WTC11 (cell line): ENCODE results near the gene NUDT3. TPM values are rescaled to one million over a fixed set of nuclear protein-coding genes. Genes with fewer than 3 reads are reported as not detected.
A peak's percentile ranks its signal among the peaks of the same experiment; 100 is the strongest.

Experiments used
- ATAC-seq: fragments of 200-7000 bp; cut with Tn5 transposase; 2 replicates; pipeline ENCODE4 v1.10.0; 2021; ENCODE audit warnings: mild to moderate bottlenecking, moderate library complexity
- CTCF ChIA-PET: fragments of 300-600 bp; sonication (Branson Sonifier 250); formaldehyde crosslinking; loops from one replicate; lab custom pipeline; 2021; ENCODE audit warnings: antibody characterized with exemption; lab: Charles Lee
- POLR2A ChIA-PET: fragments of 350-600 bp; sonication (Branson Sonifier 250); formaldehyde crosslinking; loops from one replicate; lab custom pipeline; 2021; ENCODE audit warnings: antibody characterized with exemption; lab: Charles Lee
- DNase-seq: peaks from one replicate; pipeline ENCODE4 v3.0.0; 2021; ENCODE audit warnings: low spot score
- H3K27ac Mint-ChIP-seq: 2 replicates; pipeline ENCODE4 v1.8.0; 2021; ENCODE audit warnings: mixed read lengths
- H3K27me3 Mint-ChIP-seq: 2 replicates; pipeline ENCODE4 v1.8.0; 2021; ENCODE audit warnings: low read depth, mild to moderate bottlenecking, moderate library complexity, mixed read lengths
- H3K36me3 Mint-ChIP-seq: 2 replicates; pipeline ENCODE4 v1.8.0; 2021; ENCODE audit warnings: mixed read lengths
- H3K4me1 Mint-ChIP-seq: 2 replicates; pipeline ENCODE4 v1.8.0; 2022; ENCODE audit warnings: mixed read lengths
- H3K4me3 Mint-ChIP-seq: 2 replicates; pipeline ENCODE4 v1.8.0; 2021; ENCODE audit warnings: mild to moderate bottlenecking, moderate library complexity, mixed read lengths
- H3K9me3 Mint-ChIP-seq: 2 replicates; pipeline ENCODE4 v1.8.0; 2021; ENCODE audit warnings: mixed read lengths
- ATF1 ChIP-seq: sonication (generic); formaldehyde crosslinking; IDR thresholded peaks from 2 replicates; pipeline ENCODE4 v1.8.1; 2023; ENCODE audit warnings: mild to moderate bottlenecking, moderate library complexity, missing genetic modification reagents
- E2F1 ChIP-seq: sonication (generic); formaldehyde crosslinking; IDR thresholded peaks from 2 replicates; pipeline ENCODE4 v1.8.0; 2022; ENCODE audit warnings: mild to moderate bottlenecking, missing genetic modification reagents
- ETV6 ChIP-seq: sonication (generic); formaldehyde crosslinking; IDR thresholded peaks from 2 replicates; pipeline ENCODE4 v1.8.1; 2022; ENCODE audit warnings: mild to moderate bottlenecking, missing genetic modification reagents
- GABPB1 ChIP-seq: sonication (generic); formaldehyde crosslinking; IDR thresholded peaks from 2 replicates; pipeline ENCODE4 v1.8.1; 2023; ENCODE audit warnings: mild to moderate bottlenecking, missing genetic modification reagents
- GRHL2 ChIP-seq: fragments of 250-450 bp; sonication (Bioruptor Pico); IDR thresholded peaks from 2 replicates; pipeline ENCODE4 v1.8.0; 2022; ENCODE audit warnings: mild to moderate bottlenecking, moderate library complexity; ENCODE audit not compliant: insufficient replicate concordance, severe bottlenecking
- JUN ChIP-seq: sonication (generic); formaldehyde crosslinking; IDR thresholded peaks from 2 replicates; pipeline ENCODE4 v1.8.0; 2023; ENCODE audit warnings: mild to moderate bottlenecking, missing genetic modification reagents
- RELA ChIP-seq: sonication (generic); formaldehyde crosslinking; IDR thresholded peaks from 2 replicates; pipeline ENCODE4 v1.8.1; 2022; ENCODE audit warnings: missing genetic modification reagents, mild to moderate bottlenecking, borderline replicate concordance
- RORB ChIP-seq: fragments of 250-450 bp; sonication (Bioruptor Pico); IDR thresholded peaks from 2 replicates; pipeline ENCODE4 v1.9.0; 2021; ENCODE audit warnings: mild to moderate bottlenecking
- ZNF396 ChIP-seq: fragments of 250-450 bp; sonication (Bioruptor Pico); IDR thresholded peaks from 2 replicates; pipeline ENCODE4 v1.8.0; 2021; ENCODE audit warnings: mild to moderate bottlenecking, moderate library complexity, borderline replicate concordance
- total RNA-seq: library from RNA; stranded (reverse); gene quantifications from 3 replicates; pipeline ENCODE4 v1.2.3, GENCODE V29; 2021
- TF ChIP-seq, protein P1 (sequence below): sonication (generic); formaldehyde crosslinking; IDR thresholded peaks from 2 replicates; pipeline ENCODE4 v1.8.1; 2022; ENCODE audit warnings: missing genetic modification reagents, borderline replicate concordance
- TF ChIP-seq, protein P2 (sequence below): sonication (generic); formaldehyde crosslinking; IDR thresholded peaks from 2 replicates; pipeline ENCODE4 v1.8.1; 2023; ENCODE audit warnings: mild to moderate bottlenecking, missing genetic modification reagents, moderate library complexity
- TF ChIP-seq, protein P3 (sequence below): sonication (generic); formaldehyde crosslinking; IDR thresholded peaks from 2 replicates; pipeline ENCODE4 v1.8.1; 2023; ENCODE audit warnings: mild to moderate bottlenecking, missing genetic modification reagents
- TF ChIP-seq, protein P4 (sequence below): sonication (generic); formaldehyde crosslinking; IDR thresholded peaks from 2 replicates; pipeline ENCODE4 v1.8.1; 2023; ENCODE audit warnings: mild to moderate bottlenecking, moderate library complexity, missing genetic modification reagents
- TF ChIP-seq, protein P5 (sequence below): sonication (generic); formaldehyde crosslinking; conservative IDR thresholded peaks from 2 replicates; pipeline ENCODE4 v1.8.1; 2023; ENCODE audit warnings: mild to moderate bottlenecking, low read depth, missing genetic modification reagents, moderate library complexity
- TF ChIP-seq, protein P6 (sequence below): sonication (generic); formaldehyde crosslinking; IDR thresholded peaks from 2 replicates; pipeline ENCODE4 v1.8.0; 2022; ENCODE audit warnings: missing genetic modification reagents

NUDT3 gene
- total RNA-seq, 1 experiment from 2014 or later: 30.0 TPM

- TF ChIP-seq, protein P1, sequence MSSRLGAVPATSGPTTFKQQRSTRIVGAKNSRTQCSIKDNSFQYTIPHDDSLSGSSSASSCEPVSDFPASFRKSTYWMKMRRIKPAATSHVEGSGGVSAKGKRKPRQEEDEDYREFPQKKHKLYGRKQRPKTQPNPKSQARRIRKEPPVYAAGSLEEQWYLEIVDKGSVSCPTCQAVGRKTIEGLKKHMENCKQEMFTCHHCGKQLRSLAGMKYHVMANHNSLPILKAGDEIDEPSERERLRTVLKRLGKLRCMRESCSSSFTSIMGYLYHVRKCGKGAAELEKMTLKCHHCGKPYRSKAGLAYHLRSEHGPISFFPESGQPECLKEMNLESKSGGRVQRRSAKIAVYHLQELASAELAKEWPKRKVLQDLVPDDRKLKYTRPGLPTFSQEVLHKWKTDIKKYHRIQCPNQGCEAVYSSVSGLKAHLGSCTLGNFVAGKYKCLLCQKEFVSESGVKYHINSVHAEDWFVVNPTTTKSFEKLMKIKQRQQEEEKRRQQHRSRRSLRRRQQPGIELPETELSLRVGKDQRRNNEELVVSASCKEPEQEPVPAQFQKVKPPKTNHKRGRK (CRISPR knock-in tag): no peak
- TF ChIP-seq ZNF396 (no peak), ETV6 (no peak), GABPB1 (no peak), ATF1 (CRISPR knock-in tag) (no peak)
- TF ChIP-seq, protein P2, sequence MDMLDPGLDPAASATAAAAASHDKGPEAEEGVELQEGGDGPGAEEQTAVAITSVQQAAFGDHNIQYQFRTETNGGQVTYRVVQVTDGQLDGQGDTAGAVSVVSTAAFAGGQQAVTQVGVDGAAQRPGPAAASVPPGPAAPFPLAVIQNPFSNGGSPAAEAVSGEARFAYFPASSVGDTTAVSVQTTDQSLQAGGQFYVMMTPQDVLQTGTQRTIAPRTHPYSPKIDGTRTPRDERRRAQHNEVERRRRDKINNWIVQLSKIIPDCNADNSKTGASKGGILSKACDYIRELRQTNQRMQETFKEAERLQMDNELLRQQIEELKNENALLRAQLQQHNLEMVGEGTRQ (CRISPR knock-in tag): no peak
- TF ChIP-seq, protein P3, sequence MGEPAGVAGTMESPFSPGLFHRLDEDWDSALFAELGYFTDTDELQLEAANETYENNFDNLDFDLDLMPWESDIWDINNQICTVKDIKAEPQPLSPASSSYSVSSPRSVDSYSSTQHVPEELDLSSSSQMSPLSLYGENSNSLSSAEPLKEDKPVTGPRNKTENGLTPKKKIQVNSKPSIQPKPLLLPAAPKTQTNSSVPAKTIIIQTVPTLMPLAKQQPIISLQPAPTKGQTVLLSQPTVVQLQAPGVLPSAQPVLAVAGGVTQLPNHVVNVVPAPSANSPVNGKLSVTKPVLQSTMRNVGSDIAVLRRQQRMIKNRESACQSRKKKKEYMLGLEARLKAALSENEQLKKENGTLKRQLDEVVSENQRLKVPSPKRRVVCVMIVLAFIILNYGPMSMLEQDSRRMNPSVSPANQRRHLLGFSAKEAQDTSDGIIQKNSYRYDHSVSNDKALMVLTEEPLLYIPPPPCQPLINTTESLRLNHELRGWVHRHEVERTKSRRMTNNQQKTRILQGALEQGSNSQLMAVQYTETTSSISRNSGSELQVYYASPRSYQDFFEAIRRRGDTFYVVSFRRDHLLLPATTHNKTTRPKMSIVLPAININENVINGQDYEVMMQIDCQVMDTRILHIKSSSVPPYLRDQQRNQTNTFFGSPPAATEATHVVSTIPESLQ (CRISPR knock-in tag): no peak
- TF ChIP-seq, protein P4, sequence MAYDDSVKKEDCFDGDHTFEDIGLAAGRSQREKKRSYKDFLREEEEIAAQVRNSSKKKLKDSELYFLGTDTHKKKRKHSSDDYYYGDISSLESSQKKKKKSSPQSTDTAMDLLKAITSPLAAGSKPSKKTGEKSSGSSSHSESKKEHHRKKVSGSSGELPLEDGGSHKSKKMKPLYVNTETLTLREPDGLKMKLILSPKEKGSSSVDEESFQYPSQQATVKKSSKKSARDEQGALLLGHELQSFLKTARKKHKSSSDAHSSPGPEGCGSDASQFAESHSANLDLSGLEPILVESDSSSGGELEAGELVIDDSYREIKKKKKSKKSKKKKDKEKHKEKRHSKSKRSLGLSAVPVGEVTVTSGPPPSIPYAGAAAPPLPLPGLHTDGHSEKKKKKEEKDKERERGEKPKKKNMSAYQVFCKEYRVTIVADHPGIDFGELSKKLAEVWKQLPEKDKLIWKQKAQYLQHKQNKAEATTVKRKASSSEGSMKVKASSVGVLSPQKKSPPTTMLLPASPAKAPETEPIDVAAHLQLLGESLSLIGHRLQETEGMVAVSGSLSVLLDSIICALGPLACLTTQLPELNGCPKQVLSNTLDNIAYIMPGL (CRISPR knock-in tag): no peak
- Mint-ChIP-seq H3K9me3 (no peaks in the 10 kb centered on the region), H3K36me3 (no peaks in the 10 kb centered on the region), H3K4me1 (peaks cover 30% of the 10 kb centered on the region), H3K27ac (peak overlapping the region; percentile 1; the same call in 1 of the 2 replicates), H3K27me3 (no peaks in the 10 kb centered on the region), H3K4me3 (no peak overlapping the region)
- ChIA-PET POLR2A (no interaction called here), CTCF (no interaction called here)
- no peak for DNase-seq
- ATAC-seq: peak; percentile 43
Measured at GRCh38 chr6:34316431-34317171, 75.9 kb downstream of the NUDT3 start.

DNA sequence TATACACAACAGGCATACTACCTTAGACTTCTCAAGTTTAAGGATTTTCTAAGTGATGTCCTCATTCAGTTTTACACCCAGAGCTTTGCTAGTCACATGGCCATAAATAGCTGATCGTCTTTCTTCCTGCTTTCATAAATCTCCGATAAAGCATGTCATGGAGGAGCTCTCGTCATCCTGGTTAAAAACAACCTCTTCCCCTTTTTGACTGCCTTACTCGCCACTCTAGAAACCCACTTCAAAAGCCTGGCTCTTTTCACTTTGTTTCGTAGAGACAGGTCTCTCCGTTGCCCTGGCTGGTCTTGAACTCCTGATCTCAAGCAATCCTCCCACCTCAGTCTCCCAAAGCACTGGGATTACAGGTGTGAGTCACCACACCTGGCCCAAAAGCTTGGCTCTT lies 76.7 kb downstream of the NUDT3 start:
- no peaks in the 10 kb centered on the region for H3K9me3 Mint-ChIP-seq
- POLR2A ChIA-PET: no interaction called here
- H3K27me3 Mint-ChIP-seq: no peaks in the 10 kb centered on the region
- TF ChIP-seq RELA (CRISPR knock-in tag) (no peak), RORB (no peak), GRHL2 (CRISPR knock-in tag) (no peak), JUN (CRISPR knock-in tag) (no peak), E2F1 (CRISPR knock-in tag) (no peak), ZNF396 (no peak)
- TF ChIP-seq, protein P5, sequence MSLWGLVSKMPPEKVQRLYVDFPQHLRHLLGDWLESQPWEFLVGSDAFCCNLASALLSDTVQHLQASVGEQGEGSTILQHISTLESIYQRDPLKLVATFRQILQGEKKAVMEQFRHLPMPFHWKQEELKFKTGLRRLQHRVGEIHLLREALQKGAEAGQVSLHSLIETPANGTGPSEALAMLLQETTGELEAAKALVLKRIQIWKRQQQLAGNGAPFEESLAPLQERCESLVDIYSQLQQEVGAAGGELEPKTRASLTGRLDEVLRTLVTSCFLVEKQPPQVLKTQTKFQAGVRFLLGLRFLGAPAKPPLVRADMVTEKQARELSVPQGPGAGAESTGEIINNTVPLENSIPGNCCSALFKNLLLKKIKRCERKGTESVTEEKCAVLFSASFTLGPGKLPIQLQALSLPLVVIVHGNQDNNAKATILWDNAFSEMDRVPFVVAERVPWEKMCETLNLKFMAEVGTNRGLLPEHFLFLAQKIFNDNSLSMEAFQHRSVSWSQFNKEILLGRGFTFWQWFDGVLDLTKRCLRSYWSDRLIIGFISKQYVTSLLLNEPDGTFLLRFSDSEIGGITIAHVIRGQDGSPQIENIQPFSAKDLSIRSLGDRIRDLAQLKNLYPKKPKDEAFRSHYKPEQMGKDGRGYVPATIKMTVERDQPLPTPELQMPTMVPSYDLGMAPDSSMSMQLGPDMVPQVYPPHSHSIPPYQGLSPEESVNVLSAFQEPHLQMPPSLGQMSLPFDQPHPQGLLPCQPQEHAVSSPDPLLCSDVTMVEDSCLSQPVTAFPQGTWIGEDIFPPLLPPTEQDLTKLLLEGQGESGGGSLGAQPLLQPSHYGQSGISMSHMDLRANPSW (CRISPR knock-in tag): no peak
- TF ChIP-seq, protein P6, sequence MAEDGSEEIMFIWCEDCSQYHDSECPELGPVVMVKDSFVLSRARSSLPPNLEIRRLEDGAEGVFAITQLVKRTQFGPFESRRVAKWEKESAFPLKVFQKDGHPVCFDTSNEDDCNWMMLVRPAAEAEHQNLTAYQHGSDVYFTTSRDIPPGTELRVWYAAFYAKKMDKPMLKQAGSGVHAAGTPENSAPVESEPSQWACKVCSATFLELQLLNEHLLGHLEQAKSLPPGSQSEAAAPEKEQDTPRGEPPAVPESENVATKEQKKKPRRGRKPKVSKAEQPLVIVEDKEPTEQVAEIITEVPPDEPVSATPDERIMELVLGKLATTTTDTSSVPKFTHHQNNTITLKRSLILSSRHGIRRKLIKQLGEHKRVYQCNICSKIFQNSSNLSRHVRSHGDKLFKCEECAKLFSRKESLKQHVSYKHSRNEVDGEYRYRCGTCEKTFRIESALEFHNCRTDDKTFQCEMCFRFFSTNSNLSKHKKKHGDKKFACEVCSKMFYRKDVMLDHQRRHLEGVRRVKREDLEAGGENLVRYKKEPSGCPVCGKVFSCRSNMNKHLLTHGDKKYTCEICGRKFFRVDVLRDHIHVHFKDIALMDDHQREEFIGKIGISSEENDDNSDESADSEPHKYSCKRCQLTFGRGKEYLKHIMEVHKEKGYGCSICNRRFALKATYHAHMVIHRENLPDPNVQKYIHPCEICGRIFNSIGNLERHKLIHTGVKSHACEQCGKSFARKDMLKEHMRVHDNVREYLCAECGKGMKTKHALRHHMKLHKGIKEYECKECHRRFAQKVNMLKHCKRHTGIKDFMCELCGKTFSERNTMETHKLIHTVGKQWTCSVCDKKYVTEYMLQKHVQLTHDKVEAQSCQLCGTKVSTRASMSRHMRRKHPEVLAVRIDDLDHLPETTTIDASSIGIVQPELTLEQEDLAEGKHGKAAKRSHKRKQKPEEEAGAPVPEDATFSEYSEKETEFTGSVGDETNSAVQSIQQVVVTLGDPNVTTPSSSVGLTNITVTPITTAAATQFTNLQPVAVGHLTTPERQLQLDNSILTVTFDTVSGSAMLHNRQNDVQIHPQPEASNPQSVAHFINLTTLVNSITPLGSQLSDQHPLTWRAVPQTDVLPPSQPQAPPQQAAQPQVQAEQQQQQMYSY (CRISPR knock-in tag): no peak
- CTCF ChIA-PET: no interaction called here
- no peaks in the 10 kb centered on the region for H3K36me3 Mint-ChIP-seq
- peak overlapping the region; percentile 20 for H3K27ac Mint-ChIP-seq
- H3K4me3 Mint-ChIP-seq: no peak overlapping the region
- H3K4me1 Mint-ChIP-seq: peaks cover 30% of the 10 kb centered on the region
- no peak for ATAC-seq
- DNase-seq: no peak
